Measurements from ENCODE around the gene ADAMTS10.

Gene ADAMTS10

DNA sequence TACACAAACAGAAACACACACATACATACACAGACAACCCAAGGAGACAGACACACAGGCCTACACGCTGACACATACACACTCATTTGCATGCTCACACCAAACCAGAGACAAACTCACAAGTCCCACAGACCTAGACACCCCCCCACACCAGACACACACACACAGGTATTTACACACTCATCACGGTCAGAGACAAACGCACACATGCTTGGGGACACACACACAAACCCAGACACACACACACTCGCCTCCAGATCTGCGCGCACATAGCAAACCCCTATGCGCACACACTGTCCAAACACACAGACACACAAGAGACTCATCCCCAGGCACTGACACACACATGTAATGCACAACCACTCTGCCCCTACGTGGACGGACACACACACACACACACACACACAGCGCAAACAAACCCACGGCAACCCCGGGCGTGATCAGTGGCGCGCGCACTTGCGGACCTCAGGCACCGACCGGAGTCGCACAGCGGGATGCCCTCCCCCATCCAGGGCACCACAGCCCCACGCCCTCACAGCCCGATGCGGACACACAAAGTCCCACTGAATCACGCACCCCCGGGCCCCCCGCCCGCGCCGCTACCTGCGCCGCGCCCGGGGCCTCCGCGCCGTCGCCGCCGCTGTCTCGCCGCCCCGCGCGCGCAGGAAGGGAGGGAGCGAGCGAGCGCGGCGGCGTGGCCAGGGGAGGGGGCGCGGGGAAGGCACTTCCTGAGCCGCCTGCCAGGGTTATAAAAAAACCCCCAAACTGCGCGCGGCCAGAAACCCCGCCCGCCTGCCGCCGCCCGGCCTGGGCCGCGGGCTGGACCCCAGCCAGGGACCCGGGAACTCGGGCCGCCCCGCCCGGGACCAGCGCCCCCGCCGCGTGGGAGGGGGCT is at the start of gene ADAMTS10:
TSS of gene ADAMTS10 (minus strand) at position 675 of the 895 bp plus-strand sequence. CDS start 5,005 bp downstream, outside the sequence.
- TF ChIP-seq CEBPB (IDR thresholded peaks at IDR 0.05) (no peak), EGR1 (IDR thresholded peaks at IDR 0.05) (no peak), TEAD4 (IDR thresholded peaks at IDR 0.05) (no peak), EP300 (IDR thresholded peaks at IDR 0.05; ENCODE audit: borderline replicate concordance) (no peak), ZBTB7A (IDR thresholded peaks at IDR 0.05; ENCODE audit: low read depth) (no peak), CREB1 (IDR thresholded peaks at IDR 0.05; ENCODE audit: low read depth) (no peak), RAD21 (IDR thresholded peaks at IDR 0.05; ENCODE audit: low read depth) (no peak), YY1 (IDR thresholded peaks at IDR 0.05; ENCODE audit: low read depth) (no peak), NFIC (IDR thresholded peaks at IDR 0.05) (no peak), MAX (IDR thresholded peaks at IDR 0.05) (no peak), FOXM1 (IDR thresholded peaks at IDR 0.05; ENCODE audit: borderline replicate concordance, low read depth) (no peak), REST (IDR thresholded peaks at IDR 0.05; ENCODE audit: low read depth) (no peak), TCF12 (IDR thresholded peaks at IDR 0.05; ENCODE audit: low read depth) (no peak), TAF1 (IDR thresholded peaks at IDR 0.05; ENCODE audit: low read depth) (no peak), USF1 (IDR thresholded peaks at IDR 0.05) (no peak)

GRCh38 chr19:8659905-8660304 is 49.4 kb upstream of the ADAMTS10 start:
- TF ChIP-seq EP300 (IDR thresholded peaks at IDR 0.05; ENCODE audit: borderline replicate concordance) (no peak), EGR1 (IDR thresholded peaks at IDR 0.05) (no peak), REST (IDR thresholded peaks at IDR 0.05; ENCODE audit: low read depth) (no peak), YY1 (IDR thresholded peaks at IDR 0.05; ENCODE audit: low read depth) (no peak), CEBPB (IDR thresholded peaks at IDR 0.05) (no peak), TAF1 (IDR thresholded peaks at IDR 0.05; ENCODE audit: low read depth) (no peak), USF1 (IDR thresholded peaks at IDR 0.05) (no peak), MAX (IDR thresholded peaks at IDR 0.05) (no peak), RAD21 (IDR thresholded peaks at IDR 0.05; ENCODE audit: low read depth) (no peak)

DNA sequence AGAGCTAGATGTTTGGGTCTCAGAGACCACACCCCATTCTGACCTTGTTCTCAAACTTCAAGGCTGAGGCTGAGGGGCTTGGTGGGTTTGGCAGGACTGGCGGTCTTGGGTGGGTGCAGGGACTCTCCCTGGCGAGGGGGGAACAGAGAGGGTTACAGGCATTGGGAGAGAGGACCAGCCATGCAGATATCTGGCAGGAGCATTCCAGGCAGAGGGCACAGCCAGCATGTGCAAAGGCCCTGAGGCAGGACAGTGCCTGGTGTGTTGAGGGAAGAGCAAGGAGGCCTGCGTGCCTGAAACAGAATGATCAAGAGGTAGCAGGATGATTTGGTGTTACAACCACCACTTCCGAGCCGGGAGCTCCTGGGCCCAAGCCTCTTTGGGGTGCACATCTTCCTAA is 47.4 kb upstream of the ADAMTS10 start:
- no peak for TF ChIP-seq ZBTB7A (IDR thresholded peaks at IDR 0.05; ENCODE audit: low read depth)
- no peak for TF ChIP-seq USF1 (IDR thresholded peaks at IDR 0.05)
- TF ChIP-seq EP300 (IDR thresholded peaks at IDR 0.05; ENCODE audit: borderline replicate concordance) = no peak
- no peak for TF ChIP-seq CEBPB (IDR thresholded peaks at IDR 0.05)
- TF ChIP-seq RAD21 (IDR thresholded peaks at IDR 0.05; ENCODE audit: low read depth) = no peak
- TF ChIP-seq NFIC (IDR thresholded peaks at IDR 0.05) = no peak
- TF ChIP-seq FOXM1 (IDR thresholded peaks at IDR 0.05; ENCODE audit: borderline replicate concordance, low read depth) = no peak
- TF ChIP-seq TEAD4 (IDR thresholded peaks at IDR 0.05) = no peak

GRCh38 chr19:8655340-8655709 is 44.8 kb upstream of the ADAMTS10 start:
- TF ChIP-seq YY1 (IDR thresholded peaks at IDR 0.05; ENCODE audit: low read depth) (no peak), FOXM1 (IDR thresholded peaks at IDR 0.05; ENCODE audit: borderline replicate concordance, low read depth) (no peak), MAX (IDR thresholded peaks at IDR 0.05) (no peak), TAF1 (IDR thresholded peaks at IDR 0.05; ENCODE audit: low read depth) (no peak), CEBPB (IDR thresholded peaks at IDR 0.05) (no peak), USF1 (IDR thresholded peaks at IDR 0.05) (no peak), ZBTB7A (IDR thresholded peaks at IDR 0.05; ENCODE audit: low read depth) (no peak), TCF12 (IDR thresholded peaks at IDR 0.05; ENCODE audit: low read depth) (no peak), RAD21 (IDR thresholded peaks at IDR 0.05; ENCODE audit: low read depth) (no peak), CREB1 (IDR thresholded peaks at IDR 0.05; ENCODE audit: low read depth) (no peak), EGR1 (IDR thresholded peaks at IDR 0.05) (no peak), REST (IDR thresholded peaks at IDR 0.05; ENCODE audit: low read depth) (no peak)
